HEK293 (cell line): Measurements from ENCODE around the gene SPTBN2.
A peak's percentile ranks its signal among the peaks of the same experiment; 100 is the strongest.

Experiments used
- CTCF ChIA-PET: fragments of 350-600 bp; formaldehyde crosslinking; extraction: SDS; loops from one replicate; lab custom pipeline; 2021; ENCODE audit warnings: antibody characterized with exemption; lab: Yijun Ruan, JAX
- POLR2A ChIA-PET: fragments of 300-600 bp; formaldehyde crosslinking; extraction: SDS; loops from one replicate; lab custom pipeline; 2020; ENCODE audit warnings: antibody characterized with exemption, inconsistent platforms; lab: Yijun Ruan, JAX
- H3K27ac ChIP-seq: fragments of 200-500 bp; sonication (Bioruptor generic); 2 replicates; pipeline ENCODE4 v1.5.1; 2014; ENCODE audit warnings: low read depth, low read length, control low read depth, inconsistent platforms; ENCODE audit errors: extremely low read depth
- H3K36me3 ChIP-seq, 2 experiments: fragments of 200-500 bp in 1 of 2; sonication (Bioruptor generic) in 1 of 2; 1 replicate in 1 of 2; 2 replicates in 1 of 2; pipeline ENCODE4 v1.5.1; 2014 to 2017; ENCODE audit warnings: inconsistent platforms in 2 of 2, low read length in 2 of 2; ENCODE audit not compliant: control insufficient read depth in 2 of 2, insufficient read depth in 1 of 2
- H3K4me1 ChIP-seq: fragments of 200-500 bp; sonication (Bioruptor generic); 2 replicates; pipeline ENCODE4 v1.5.1; 2014; ENCODE audit warnings: mild to moderate bottlenecking, low read length, inconsistent platforms; ENCODE audit not compliant: control insufficient read depth, insufficient read depth
- H3K4me3 ChIP-seq: 2 replicates; pipeline ENCODE4 v1.5.1; 2011; ENCODE audit warnings: low read depth, mild to moderate bottlenecking, control low read depth, low read length, moderate library complexity
- H3K9me3 ChIP-seq: fragments of 200-500 bp; sonication (Bioruptor generic); 2 replicates; pipeline ENCODE4 v1.5.1; 2014; ENCODE audit warnings: low read depth, low read length, inconsistent platforms; ENCODE audit not compliant: control insufficient read depth, insufficient read depth
- BCL11A ChIP-seq: fragments of 450-650 bp; formaldehyde crosslinking; IDR thresholded peaks from 2 replicates; pipeline ENCODE4 v1.5.1; 2016; ENCODE audit warnings: low read depth, missing biosample characterization, missing genetic modification characterization
- EGR2 ChIP-seq: fragments of 450-650 bp; formaldehyde crosslinking; IDR thresholded peaks from 2 replicates; pipeline ENCODE4 v1.5.1; 2016; ENCODE audit warnings: low read depth, missing biosample characterization, missing genetic modification characterization
- GLI4 ChIP-seq: fragments of 450-650 bp; formaldehyde crosslinking; IDR thresholded peaks from 2 replicates; pipeline ENCODE4 v1.5.1; 2016; ENCODE audit warnings: missing biosample characterization, missing genetic modification characterization
- SETDB1 ChIP-seq: IDR thresholded peaks from one replicate; pipeline ENCODE4 v1.6.1; 2017; ENCODE audit warnings: mild to moderate bottlenecking, low read length, moderate library complexity, mixed read lengths; ENCODE audit not compliant: insufficient read length
- ZBTB20 ChIP-seq: fragments of 450-650 bp; formaldehyde crosslinking; IDR thresholded peaks from 2 replicates; pipeline ENCODE4 v1.5.1; 2016; ENCODE audit warnings: missing biosample characterization, missing genetic modification characterization
- ZNF169 ChIP-seq: fragments of 450-650 bp; formaldehyde crosslinking; IDR thresholded peaks from 2 replicates; pipeline ENCODE4 v1.5.1; 2016; ENCODE audit warnings: missing biosample characterization, missing genetic modification characterization
- ZNF433 ChIP-seq: fragments of 450-650 bp; formaldehyde crosslinking; IDR thresholded peaks from 2 replicates; pipeline ENCODE4 v1.5.1; 2016; ENCODE audit warnings: missing biosample characterization, missing genetic modification characterization, low read depth
- ZNF529 ChIP-seq: fragments of 450-650 bp; formaldehyde crosslinking; IDR thresholded peaks from 2 replicates; pipeline ENCODE4 v1.5.1; 2017; ENCODE audit warnings: missing genetic modification characterization, missing biosample characterization; ENCODE audit not compliant: insufficient replicate concordance
- ZNF544 ChIP-seq: fragments of 450-650 bp; formaldehyde crosslinking; IDR thresholded peaks from 2 replicates; pipeline ENCODE4 v1.5.0; 2017; ENCODE audit warnings: missing biosample characterization, missing genetic modification characterization
- ZNF626 ChIP-seq: fragments of 450-650 bp; sonication (Bioruptor Pico); formaldehyde crosslinking; IDR thresholded peaks from 2 replicates; pipeline ENCODE4 v1.5.1; 2018; ENCODE audit warnings: missing biosample characterization, missing genetic modification characterization, inconsistent platforms
- ZSCAN16 ChIP-seq: fragments of 450-650 bp; formaldehyde crosslinking; IDR thresholded peaks from 2 replicates; pipeline ENCODE4 v1.5.1; 2016; ENCODE audit warnings: missing biosample characterization, missing genetic modification characterization
- TF ChIP-seq, protein P1 (sequence below): sonication (generic); formaldehyde crosslinking; IDR thresholded peaks from 2 replicates; pipeline ENCODE4 v1.8.1; 2022; ENCODE audit warnings: mild to moderate bottlenecking, moderate library complexity, missing genetic modification reagents
- TF ChIP-seq, protein P2 (sequence below): fragments of 450-650 bp; formaldehyde crosslinking; IDR thresholded peaks from 2 replicates; pipeline ENCODE4 v1.5.1; 2016; ENCODE audit warnings: missing biosample characterization, missing genetic modification characterization
- TF ChIP-seq, protein P3 (sequence below): fragments of 450-650 bp; formaldehyde crosslinking; IDR thresholded peaks from 2 replicates; pipeline ENCODE4 v1.5.1; 2016; ENCODE audit warnings: missing biosample characterization, missing genetic modification characterization

Gene SPTBN2

DNA sequence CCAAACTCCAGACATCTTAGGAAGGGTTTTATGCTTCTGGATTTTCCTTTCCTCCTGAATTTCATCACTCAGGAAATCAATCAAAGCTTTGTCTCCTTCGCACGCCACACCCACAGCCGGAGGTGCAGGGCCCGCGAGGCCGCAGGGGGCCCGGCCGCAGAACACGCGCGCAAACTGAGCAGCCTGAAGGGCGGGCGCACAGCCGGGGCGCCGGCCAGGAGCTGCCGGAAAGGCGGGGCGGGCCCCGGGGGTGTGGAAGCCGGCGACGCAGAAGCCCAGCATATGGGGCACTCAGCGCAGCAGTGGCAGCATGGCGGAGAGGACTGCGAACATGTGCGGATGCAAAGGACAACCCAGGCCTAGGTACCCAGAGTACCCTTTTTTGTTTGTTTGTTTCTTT lies 33.1 kb upstream of the SPTBN2 start (continued):
- TF ChIP-seq, protein P1, sequence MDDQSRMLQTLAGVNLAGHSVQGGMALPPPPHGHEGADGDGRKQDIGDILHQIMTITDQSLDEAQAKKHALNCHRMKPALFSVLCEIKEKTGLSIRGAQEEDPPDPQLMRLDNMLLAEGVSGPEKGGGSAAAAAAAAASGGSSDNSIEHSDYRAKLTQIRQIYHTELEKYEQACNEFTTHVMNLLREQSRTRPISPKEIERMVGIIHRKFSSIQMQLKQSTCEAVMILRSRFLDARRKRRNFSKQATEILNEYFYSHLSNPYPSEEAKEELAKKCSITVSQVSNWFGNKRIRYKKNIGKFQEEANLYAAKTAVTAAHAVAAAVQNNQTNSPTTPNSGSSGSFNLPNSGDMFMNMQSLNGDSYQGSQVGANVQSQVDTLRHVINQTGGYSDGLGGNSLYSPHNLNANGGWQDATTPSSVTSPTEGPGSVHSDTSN (CRISPR knock-in tag): no peak
- TF ChIP-seq ZNF433 (tag by site-specific recombination) (no peak), ZSCAN16 (tag by site-specific recombination) (no peak), SETDB1 (no peak), GLI4 (tag by site-specific recombination) (no peak), BCL11A (no peak), ZBTB20 (tag by site-specific recombination) (no peak)

DNA sequence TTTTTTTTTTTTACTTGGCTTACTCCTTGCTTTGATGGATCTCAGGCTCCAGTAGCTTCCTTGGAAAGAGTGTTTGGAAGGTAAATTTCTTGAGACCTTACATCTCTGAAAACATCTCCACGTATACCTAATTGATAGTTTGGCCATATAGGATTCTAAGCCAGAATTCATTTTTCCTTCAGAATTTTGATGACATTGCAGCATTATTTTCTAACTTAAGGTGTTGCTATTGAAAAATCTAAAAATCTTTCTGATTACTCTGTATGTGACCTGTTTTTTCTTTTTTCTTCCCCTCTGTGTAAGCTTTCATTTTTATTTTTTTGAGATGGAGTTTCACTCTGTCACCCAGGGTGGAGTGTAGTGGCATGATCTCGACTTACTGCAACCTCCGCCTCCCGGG lies 23.1 kb upstream of the SPTBN2 start:
- TF ChIP-seq ZNF529 (no peak), EGR2 (tag by site-specific recombination) (no peak), ZNF626 (tag by site-specific recombination) (no peak), ZNF544 (tag by site-specific recombination) (no peak)
- TF ChIP-seq, protein P2, sequence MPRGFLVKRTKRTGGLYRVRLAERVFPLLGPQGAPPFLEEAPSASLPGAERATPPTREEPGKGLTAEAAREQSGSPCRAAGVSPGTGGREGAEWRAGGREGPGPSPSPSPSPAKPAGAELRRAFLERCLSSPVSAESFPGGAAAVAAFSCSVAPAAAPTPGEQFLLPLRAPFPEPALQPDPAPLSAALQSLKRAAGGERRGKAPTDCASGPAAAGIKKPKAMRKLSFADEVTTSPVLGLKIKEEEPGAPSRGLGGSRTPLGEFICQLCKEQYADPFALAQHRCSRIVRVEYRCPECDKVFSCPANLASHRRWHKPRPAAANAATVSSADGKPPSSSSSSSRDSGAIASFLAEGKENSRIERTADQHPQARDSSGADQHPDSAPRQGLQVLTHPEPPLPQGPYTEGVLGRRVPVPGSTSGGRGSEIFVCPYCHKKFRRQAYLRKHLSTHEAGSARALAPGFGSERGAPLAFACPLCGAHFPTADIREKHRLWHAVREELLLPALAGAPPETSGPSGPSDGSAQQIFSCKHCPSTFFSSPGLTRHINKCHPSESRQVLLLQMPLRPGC (tag by site-specific recombination): no peak
- ChIA-PET CTCF (interaction anchor here (0.7 kb wide), 1 partner anchor 314 kb away, joined by 4 read pairs; the partner anchor contains the start of gene MRPL11), POLR2A (no interaction called here)
- no peak overlapping the region for H3K4me3 ChIP-seq
- no peaks in the 10 kb centered on the region; a peak in 1 of 3 replicates for H3K36me3 ChIP-seq
- no peak overlapping the region for H3K27ac ChIP-seq
- H3K4me1 ChIP-seq: 0 out of 2 replicates have a peak, but pooled peaks cover 3% of the 10 kb centered on the region
- no peaks in the 10 kb centered on the region for H3K9me3 ChIP-seq

DNA sequence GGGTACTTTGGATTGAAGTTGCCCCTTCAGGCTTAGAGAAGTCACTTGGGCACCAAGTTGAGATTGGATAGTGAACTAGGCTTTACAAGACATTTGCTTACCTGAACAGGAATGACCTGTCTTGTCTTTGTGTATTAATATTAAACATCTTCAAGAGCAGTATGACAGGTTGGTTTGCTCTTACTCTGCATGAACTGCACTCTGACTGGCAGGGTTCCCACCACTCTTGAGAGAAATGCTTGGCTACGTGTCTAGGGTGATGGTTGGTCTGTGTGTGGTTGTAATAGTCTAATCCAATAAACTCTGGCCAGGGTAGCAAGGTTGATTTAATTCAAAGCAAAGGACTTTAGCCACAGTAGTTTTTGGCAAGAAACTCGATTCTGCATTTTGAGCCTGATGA lies 20.1 kb upstream of the SPTBN2 start:
- CTCF ChIA-PET: interaction anchor here (0.5 to 0.6 kb wide), 2 partner anchors 70 to 230 kb away, joined by 3 read pairs; no protein-coding TSS in a partner anchor

More for the DNA sequence above, 20.1 kb upstream of the SPTBN2 start:
- no peak for TF ChIP-seq ZNF169
- TF ChIP-seq, protein P3, sequence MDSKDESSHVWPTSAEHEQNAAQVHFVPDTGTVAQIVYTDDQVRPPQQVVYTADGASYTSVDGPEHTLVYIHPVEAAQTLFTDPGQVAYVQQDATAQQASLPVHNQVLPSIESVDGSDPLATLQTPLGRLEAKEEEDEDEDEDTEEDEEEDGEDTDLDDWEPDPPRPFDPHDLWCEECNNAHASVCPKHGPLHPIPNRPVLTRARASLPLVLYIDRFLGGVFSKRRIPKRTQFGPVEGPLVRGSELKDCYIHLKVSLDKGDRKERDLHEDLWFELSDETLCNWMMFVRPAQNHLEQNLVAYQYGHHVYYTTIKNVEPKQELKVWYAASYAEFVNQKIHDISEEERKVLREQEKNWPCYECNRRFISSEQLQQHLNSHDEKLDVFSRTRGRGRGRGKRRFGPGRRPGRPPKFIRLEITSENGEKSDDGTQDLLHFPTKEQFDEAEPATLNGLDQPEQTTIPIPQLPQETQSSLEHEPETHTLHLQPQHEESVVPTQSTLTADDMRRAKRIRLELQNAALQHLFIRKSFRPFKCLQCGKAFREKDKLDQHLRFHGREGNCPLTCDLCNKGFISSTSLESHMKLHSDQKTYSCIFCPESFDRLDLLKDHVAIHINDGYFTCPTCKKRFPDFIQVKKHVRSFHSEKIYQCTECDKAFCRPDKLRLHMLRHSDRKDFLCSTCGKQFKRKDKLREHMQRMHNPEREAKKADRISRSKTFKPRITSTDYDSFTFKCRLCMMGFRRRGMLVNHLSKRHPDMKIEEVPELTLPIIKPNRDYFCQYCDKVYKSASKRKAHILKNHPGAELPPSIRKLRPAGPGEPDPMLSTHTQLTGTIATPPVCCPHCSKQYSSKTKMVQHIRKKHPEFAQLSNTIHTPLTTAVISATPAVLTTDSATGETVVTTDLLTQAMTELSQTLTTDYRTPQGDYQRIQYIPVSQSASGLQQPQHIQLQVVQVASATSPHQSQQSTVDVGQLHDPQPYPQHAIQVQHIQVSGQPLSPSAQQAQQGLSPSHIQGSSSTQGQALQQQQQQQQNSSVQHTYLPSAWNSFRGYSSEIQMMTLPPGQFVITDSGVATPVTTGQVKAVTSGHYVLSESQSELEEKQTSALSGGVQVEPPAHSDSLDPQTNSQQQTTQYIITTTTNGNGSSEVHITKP: 0 out of 2 replicates have a peak, but pooled peaks have one; percentile 19
- TF ChIP-seq, all 188 proteins: peak for 1
- H3K9me3 ChIP-seq: no peaks in the 10 kb centered on the region
- POLR2A ChIA-PET: no interaction called here
- 0 out of 2 replicates have a peak, but pooled peaks cover 3% of the 10 kb centered on the region for H3K4me1 ChIP-seq
- no peaks in the 10 kb centered on the region for H3K36me3 ChIP-seq
- no peak overlapping the region for H3K4me3 ChIP-seq
- no peak overlapping the region for H3K27ac ChIP-seq
